Common myeloid progenitor, CD34-positive (primary cell): Measurements from ENCODE around the gene TLR10.
"Not testable (repeated sequence)": the region's sequence is repeated elsewhere in the genome, so short reads cannot be mapped to it uniquely, and the experiment has no call there.

ENCODE experiments used
- CTCF ChIA-PET: fragments of 350-600 bp; sonication (Branson Sonifier 250); formaldehyde crosslinking; loops from one replicate; lab custom pipeline; 2021; ENCODE audit warnings: antibody characterized with exemption; lab: Charles Lee
- POLR2A ChIA-PET: fragments of 350-600 bp; sonication (Branson Sonifier 250); formaldehyde crosslinking; loops from one replicate; lab custom pipeline; 2021; ENCODE audit warnings: antibody characterized with exemption; lab: Charles Lee
- DNase-seq, 3 donors: peaks; one replicate each; pipeline versions ENCODE4 v3.0.0 to v3.0.0-alpha.2; 2013
- H3K27ac ChIP-seq, 2 experiments: 1 replicate in 1 of 2; 2 replicates in 1 of 2; pipeline ENCODE4 v1.7.0; 2013; ENCODE audit warnings: inconsistent platforms in 2 of 2, low read length in 2 of 2, mild to moderate bottlenecking in 2 of 2, low read depth in 1 of 2, moderate library complexity in 1 of 2; ENCODE audit not compliant: severe bottlenecking in 2 of 2, insufficient read depth in 1 of 2, poor library complexity in 1 of 2
- H3K27me3 ChIP-seq, 5 experiments: replicated peaks in 2 of 5; 1 replicate in 3 of 5; 2 replicates in 2 of 5; pipeline versions ENCODE4 v1.6.1 to v1.7.0; 2013; ENCODE audit warnings: low read length in 4 of 5, mild to moderate bottlenecking in 2 of 5, moderate library complexity in 2 of 5, inconsistent platforms in 1 of 5; ENCODE audit not compliant: insufficient read depth in 5 of 5, control insufficient read depth in 4 of 5
- H3K36me3 ChIP-seq, 4 experiments: 1 replicate in 2 of 4; 2 replicates in 2 of 4; pipeline versions ENCODE4 v1.6.1 to v1.7.0; 2013; ENCODE audit warnings: low read length in 3 of 4, control low read depth in 1 of 4, mild to moderate bottlenecking in 1 of 4; ENCODE audit not compliant: control insufficient read depth in 4 of 4, insufficient read depth in 4 of 4
- H3K4me1 ChIP-seq, 4 experiments: 1 replicate in 3 of 4; 2 replicates in 1 of 4; pipeline versions ENCODE4 v1.6.1 to v1.7.1; 2013; ENCODE audit warnings: low read length in 3 of 4, mild to moderate bottlenecking in 3 of 4, control low read depth in 1 of 4, inconsistent platforms in 1 of 4, moderate library complexity in 1 of 4; ENCODE audit not compliant: control insufficient read depth in 4 of 4, insufficient read depth in 4 of 4; ENCODE audit errors: control extremely low read depth in 1 of 4
- H3K4me3 ChIP-seq, 7 experiments: 1 replicate in 4 of 7; 2 replicates in 3 of 7; pipeline versions ENCODE4 v1.5.1 to v1.7.0; 2013; ENCODE audit warnings: mild to moderate bottlenecking in 7 of 7, low read length in 6 of 7, moderate library complexity in 6 of 7, inconsistent platforms in 2 of 7, low read depth in 2 of 7, control low read depth in 1 of 7; ENCODE audit not compliant: insufficient read depth in 4 of 7, control insufficient read depth in 1 of 7; ENCODE audit errors: extremely low read depth in 1 of 7
- H3K9me3 ChIP-seq, 5 experiments: 1 replicate in 4 of 5; 2 replicates in 1 of 5; pipeline versions ENCODE4 v1.6.1 to v1.7.1; 2013; ENCODE audit warnings: low read length in 4 of 5, mild to moderate bottlenecking in 2 of 5, inconsistent platforms in 1 of 5, low read depth in 1 of 5, moderate library complexity in 1 of 5; ENCODE audit not compliant: control insufficient read depth in 4 of 5, insufficient read depth in 2 of 5; ENCODE audit errors: control extremely low read depth in 1 of 5
- WGBS: methylation state at CpG from one replicate; pipeline ENCODE4 v1.1.5; 2013; ENCODE audit not compliant: insufficient coverage; 5-methylcytosine and 5-hydroxymethylcytosine counted together

TLR10 gene

DNA sequence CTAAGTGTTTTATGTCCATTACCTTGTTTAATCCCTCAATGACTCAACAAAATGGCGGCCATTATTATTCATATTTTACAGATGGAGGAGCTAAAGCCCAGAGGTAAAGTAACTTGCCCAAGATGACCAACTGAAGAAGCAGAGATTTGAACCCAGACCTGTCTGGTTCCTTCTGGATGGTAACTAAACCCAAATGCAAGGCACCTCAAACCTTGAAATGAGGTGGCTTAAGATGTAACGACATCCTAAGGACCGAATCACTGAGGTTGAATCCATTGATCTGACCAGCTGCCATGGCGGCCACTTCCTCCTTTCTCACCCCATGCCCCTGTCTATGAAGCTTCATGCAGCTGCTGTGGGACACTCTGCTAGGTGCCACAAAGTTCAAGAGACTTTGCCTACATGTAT, 932 bp downstream of the TLR10 start:
- no peaks in the 10 kb centered on the region for H3K36me3 ChIP-seq
- DNase-seq, result no peak
- H3K9me3 ChIP-seq, result peaks cover 0 to 3% (median 0%) of the 10 kb centered on the region in 5 experiments
- H3K4me1 ChIP-seq, result peaks cover 0 to 24% (median 6%) of the 10 kb centered on the region in 4 experiments
- no peaks in the 10 kb centered on the region for H3K27me3 ChIP-seq
- WGBS, result 93% methylated on average over 2 of the region's 4 CpGs
- ChIA-PET CTCF (interaction anchor here (0.5 to 7.9 kb wide), 21 partner anchors 8 to 718 kb away, joined by 3 to 220 read pairs (median 5); partner anchors contain the start of genes TLR1 and TLR6), POLR2A (no interaction called here)
- no peak overlapping the region for H3K27ac ChIP-seq
- H3K4me3 ChIP-seq, result no peak overlapping the region

DNA sequence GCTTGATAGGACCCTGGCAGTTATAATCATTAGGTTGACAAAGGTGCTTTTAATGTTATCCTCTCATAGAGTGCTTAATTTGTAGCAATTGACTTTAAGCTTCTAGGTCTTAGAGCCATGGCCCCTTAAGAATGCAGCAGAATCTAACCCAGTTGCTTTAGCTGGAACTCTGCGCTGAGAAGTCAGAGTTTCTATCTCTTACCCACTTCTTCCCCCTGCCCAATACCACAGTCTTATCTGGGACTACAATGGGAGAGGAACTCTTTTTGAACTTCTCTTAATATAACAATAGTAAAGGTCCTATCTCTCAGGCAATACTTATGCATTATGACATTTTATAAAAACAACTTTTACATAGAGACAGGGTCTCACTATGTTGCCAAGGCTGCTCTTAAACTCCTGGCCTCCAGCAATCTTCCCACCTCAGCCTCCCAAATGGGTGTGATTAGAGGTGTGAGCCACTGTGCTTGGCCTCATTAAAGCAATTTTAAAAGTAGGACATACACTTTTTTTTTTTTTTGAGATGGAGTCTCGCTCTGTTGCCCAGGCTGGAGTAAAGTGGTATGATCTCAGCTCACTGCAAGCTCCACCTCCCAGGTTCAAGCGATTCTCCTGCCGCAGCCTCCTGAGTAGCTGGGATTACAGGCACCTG, 1.8 kb downstream of the TLR10 start:
- 50% methylated on average over 2 of the region's 4 CpGs for WGBS

DNA sequence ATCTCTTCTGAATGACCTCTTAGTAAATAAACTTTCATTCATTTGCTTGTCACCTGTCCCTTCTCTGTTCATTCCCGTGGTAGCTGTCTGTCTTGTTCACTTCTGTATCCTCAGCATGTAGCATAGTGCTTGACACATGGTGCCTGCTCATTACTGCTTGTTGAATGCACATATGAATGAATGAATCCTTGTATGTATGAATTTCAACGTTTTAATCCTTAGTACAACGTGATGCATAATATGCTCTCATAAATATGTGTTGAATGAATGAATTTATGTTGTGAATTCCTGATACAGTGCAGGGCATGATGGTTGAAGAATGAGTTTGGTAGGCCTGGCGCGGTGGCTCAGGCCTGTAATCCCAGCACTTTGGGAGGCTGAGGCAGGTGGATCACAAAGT, 3.0 kb downstream of the TLR10 start:
- Histone ChIP-seq H3K9me3 (peaks cover 0 to 3% (median under 1%) of the 10 kb centered on the region in 5 experiments), H3K4me1 (peaks cover 0 to 17% (median 6%) of the 10 kb centered on the region in 4 experiments), H3K4me3 (no peak overlapping the region), H3K36me3 (no peaks in the 10 kb centered on the region), H3K27ac (no peak overlapping the region), H3K27me3 (no peaks in the 10 kb centered on the region)
- ChIA-PET POLR2A (no interaction called here), CTCF (interaction anchor here (0.8 to 7.9 kb wide), 6 partner anchors 9 to 86 kb away, joined by 3 to 220 read pairs (median 5); no protein-coding TSS in a partner anchor)
- no peak for DNase-seq
- WGBS, result 98% methylated on average over 4 of the region's 5 CpGs

More for the DNA sequence above, 1.8 kb downstream of the TLR10 start:
- Histone ChIP-seq H3K9me3 (peaks cover 0 to 3% (median 0%) of the 10 kb centered on the region in 5 experiments), H3K4me1 (peaks cover 0 to 20% (median 6%) of the 10 kb centered on the region in 4 experiments), H3K4me3 (no peak overlapping the region), H3K27me3 (no peaks in the 10 kb centered on the region), H3K27ac (peak overlapping the region in 1 of 2 experiments; percentile 4), H3K36me3 (no peaks in the 10 kb centered on the region)
- ChIA-PET POLR2A (no interaction called here), CTCF (interaction anchor here (0.6 to 7.9 kb wide), 11 partner anchors 10 to 717 kb away, joined by 3 to 220 read pairs (median 6); partner anchors contain the start of gene TLR1)
- DNase-seq, result peak; percentile 39 to 62 (median 52)

DNA sequence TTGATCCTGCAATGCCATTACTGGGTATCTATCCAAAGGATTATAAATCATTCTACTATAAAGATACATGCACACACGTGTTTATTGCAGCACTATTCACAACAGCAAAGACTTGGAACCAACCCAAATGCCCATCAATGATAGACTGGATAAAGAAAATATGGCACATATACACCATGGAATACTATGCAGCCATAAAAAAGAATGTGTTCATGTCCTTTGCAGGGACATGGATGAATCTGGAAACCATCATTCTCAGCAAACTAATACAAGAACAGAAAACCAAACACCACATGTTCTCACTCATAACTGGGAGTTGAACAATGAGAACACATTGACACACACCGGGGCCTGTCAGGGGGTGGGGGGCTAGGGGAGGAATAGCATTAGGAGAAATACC, 4.9 kb downstream of the TLR10 start:
- CTCF ChIA-PET, result interaction anchor here (2.0 kb wide), 1 partner anchor 19 kb away, joined by 11 read pairs; no protein-coding TSS in a partner anchor
- H3K4me1 ChIP-seq, result peaks cover 0 to 17% (median 6%) of the 10 kb centered on the region in 4 experiments
- POLR2A ChIA-PET, H3K36me3 ChIP-seq, H3K27ac ChIP-seq, H3K9me3 ChIP-seq, H3K27me3 ChIP-seq, DNase-seq, H3K4me3 ChIP-seq: not testable (repeated sequence)
- no CpG with 5 or more reads among the region's 2 CpGs for WGBS

DNA sequence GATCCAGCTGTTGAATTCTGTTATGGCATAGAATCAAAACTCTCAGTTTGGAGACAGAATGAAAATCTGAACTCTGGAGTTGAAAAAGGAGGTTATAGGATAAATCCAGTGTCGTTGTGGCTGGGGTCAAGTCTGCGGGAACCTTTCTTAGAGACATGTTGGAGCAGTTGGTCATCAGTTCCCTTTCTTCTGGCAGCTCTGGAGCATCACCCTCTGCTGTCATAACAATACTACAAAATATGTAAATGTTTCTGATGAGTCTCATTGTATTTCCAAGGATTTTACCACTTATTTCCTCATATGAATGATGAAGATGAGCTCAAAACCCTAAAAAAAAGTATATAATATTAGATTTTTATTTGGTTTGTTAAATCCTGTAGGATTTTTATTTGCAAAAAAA, 7.5 kb downstream of the TLR10 start:
- H3K4me1 ChIP-seq, result no peaks in the 10 kb centered on the region
- ChIA-PET CTCF (interaction anchor here (1.2 to 1.6 kb wide), 3 partner anchors 11 to 86 kb away, joined by 3 to 4 read pairs (median 4); no protein-coding TSS in a partner anchor), POLR2A (no interaction called here)
- H3K9me3 ChIP-seq, result peaks cover 0 to 7% (median 4%) of the 10 kb centered on the region in 5 experiments
- H3K27ac ChIP-seq, result no peak overlapping the region
- H3K27me3 ChIP-seq, result no peaks in the 10 kb centered on the region
- 80% methylated on average over 1 of the region's 2 CpGs for WGBS
- H3K4me3 ChIP-seq, result no peak overlapping the region
- DNase-seq, result no peak
- no peaks in the 10 kb centered on the region for H3K36me3 ChIP-seq

DNA sequence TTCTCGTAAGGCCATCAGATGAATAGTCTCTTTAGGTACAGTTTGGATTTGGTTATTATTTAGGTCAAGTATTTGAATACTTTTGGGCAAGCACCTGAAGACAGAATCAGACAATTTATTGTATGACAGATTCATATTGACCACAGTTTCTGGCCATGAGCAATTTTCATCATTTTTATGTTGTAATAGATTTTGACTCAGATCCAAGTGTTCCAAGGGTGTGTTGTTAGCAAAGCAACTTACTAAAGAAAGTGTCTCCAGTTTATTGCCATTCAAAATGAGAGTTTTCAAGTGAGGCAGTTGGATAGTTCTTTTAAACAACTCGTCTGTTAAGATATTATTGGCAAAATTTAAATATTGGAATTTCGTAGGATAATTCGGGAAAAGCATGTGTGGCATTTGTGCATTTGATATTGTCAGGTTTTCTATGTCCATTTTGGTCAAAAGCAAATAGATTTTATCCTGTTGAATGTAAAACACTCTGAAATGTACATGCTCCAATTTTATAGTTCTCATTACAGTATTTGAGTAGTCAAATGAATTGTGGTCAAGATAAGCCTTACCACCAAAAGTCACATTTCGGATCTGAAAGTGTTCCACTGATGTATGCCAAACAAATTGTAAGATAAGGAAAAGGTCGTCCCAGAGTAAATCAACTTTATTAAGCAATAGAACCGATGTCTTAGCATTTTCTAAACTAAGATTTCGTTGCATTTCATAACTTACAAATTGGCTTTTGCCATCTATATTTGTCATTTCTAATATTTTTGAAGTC, 8.4 kb downstream of the TLR10 start:
- CTCF ChIA-PET, result interaction anchor here (1.0 to 1.4 kb wide), 3 partner anchors 9 to 15 kb away, joined by 6 to 12 read pairs (median 7); partner anchors contain the start of gene TLR10

More for the DNA sequence above, 8.4 kb downstream of the TLR10 start:
- no peak overlapping the region for H3K27ac ChIP-seq
- H3K9me3 ChIP-seq, result peaks cover 0 to 7% (median 4%) of the 10 kb centered on the region in 5 experiments
- no peaks in the 10 kb centered on the region for H3K27me3 ChIP-seq
- 97% methylated on average over 5 of the region's 8 CpGs for WGBS
- peaks cover 0 to 3% (median 1%) of the 10 kb centered on the region in 4 experiments for H3K4me1 ChIP-seq
- no peak overlapping the region for H3K4me3 ChIP-seq
- no peak for DNase-seq
- no peaks in the 10 kb centered on the region for H3K36me3 ChIP-seq
- POLR2A ChIA-PET, result no interaction called here
